ENCODE data around the gene RAMP1.

The RAMP1 gene

GRCh38 chr2:237917696-237918374 lies 58.4 kb downstream of the RAMP1 start:
- DNase-seq (ENCODE audit: low read depth in 2 of 2): no peak

GRCh38 chr2:237919593-237919992 lies 60.2 kb downstream of the RAMP1 start:
- no peak for DNase-seq (ENCODE audit: low read depth in 2 of 2)

- no peak for DNase-seq (ENCODE audit: low read depth in 2 of 2)
Measured at GRCh38 chr2:237920673-237921072, 61.2 kb downstream of the RAMP1 start.

- DNase-seq (ENCODE audit: low read depth in 2 of 2): no peak
Measured at GRCh38 chr2:237921967-237922492, 62.6 kb downstream of the RAMP1 start.

- DNase-seq (ENCODE audit: low read depth in 2 of 2): no peak
Measured at GRCh38 chr2:237922641-237923361, 63.4 kb downstream of the RAMP1 start.

GRCh38 chr2:237923481-237924163 lies 64.2 kb downstream of the RAMP1 start:
- DNase-seq (ENCODE audit: low read depth in 2 of 2): peak; percentile 51 to 67

GRCh38 chr2:237924164-237924534 lies 64.7 kb downstream of the RAMP1 start:
- DNase-seq (ENCODE audit: low read depth in 2 of 2): no peak

GRCh38 chr2:237927135-237927534 lies 67.7 kb downstream of the RAMP1 start:
- no peak for DNase-seq (ENCODE audit: low read depth in 2 of 2)

- no peak for DNase-seq (ENCODE audit: low read depth in 2 of 2)
Measured at GRCh38 chr2:237927986-237928385, 68.6 kb downstream of the RAMP1 start.

GRCh38 chr2:237929979-237930378 lies 70.6 kb downstream of the RAMP1 start:
- no peak for DNase-seq (ENCODE audit: low read depth in 2 of 2)

GRCh38 chr2:237931205-237931721 lies 71.8 kb downstream of the RAMP1 start:
- DNase-seq (ENCODE audit: low read depth in 2 of 2): no peak

GRCh38 chr2:237932731-237933131 lies 73.3 kb downstream of the RAMP1 start:
- DNase-seq (ENCODE audit: low read depth in 2 of 2): no peak

- no peak for DNase-seq (ENCODE audit: low read depth in 2 of 2)
Measured at GRCh38 chr2:237934186-237934585, 74.8 kb downstream of the RAMP1 start.

- no peak for DNase-seq (ENCODE audit: low read depth in 2 of 2)
Measured at GRCh38 chr2:237935740-237936452, 76.5 kb downstream of the RAMP1 start.

GRCh38 chr2:237939251-237939650 lies 79.8 kb downstream of the RAMP1 start:
- no peak for DNase-seq (ENCODE audit: low read depth in 2 of 2)

- DNase-seq (ENCODE audit: low read depth in 2 of 2): no peak
Measured at GRCh38 chr2:237940828-237941227, 81.4 kb downstream of the RAMP1 start.

- DNase-seq (ENCODE audit: low read depth in 2 of 2): no peak
Measured at GRCh38 chr2:237941239-237941638, 81.8 kb downstream of the RAMP1 start.

- DNase-seq (ENCODE audit: low read depth in 2 of 2): no peak
Measured at GRCh38 chr2:237942513-237942899, 83.1 kb downstream of the RAMP1 start.

GRCh38 chr2:237943395-237944094 lies 84.1 kb downstream of the RAMP1 start:
- no peak for DNase-seq (ENCODE audit: low read depth in 2 of 2)

GRCh38 chr2:237944302-237944701 lies 84.9 kb downstream of the RAMP1 start:
- DNase-seq (ENCODE audit: low read depth in 2 of 2): no peak

GRCh38 chr2:237946423-237946822 lies 87.0 kb downstream of the RAMP1 start:
- no peak for DNase-seq (ENCODE audit: low read depth in 2 of 2)
